GM19395 (cell line): Measurements from ENCODE around the gene EIF4E1B.
"Not testable (repeated sequence)": the region's sequence is repeated elsewhere in the genome, so short reads cannot be mapped to it uniquely, and the experiment has no call there.

Experiments
- ATAC-seq: cut with Tn5 transposase; IDR thresholded peaks from one replicate; pipeline ENCODE4 v1.9.1; 2021; ENCODE audit warnings: mild to moderate bottlenecking, moderate library complexity; ENCODE audit not compliant: unreplicated experiment

EIF4E1B gene, protein sequence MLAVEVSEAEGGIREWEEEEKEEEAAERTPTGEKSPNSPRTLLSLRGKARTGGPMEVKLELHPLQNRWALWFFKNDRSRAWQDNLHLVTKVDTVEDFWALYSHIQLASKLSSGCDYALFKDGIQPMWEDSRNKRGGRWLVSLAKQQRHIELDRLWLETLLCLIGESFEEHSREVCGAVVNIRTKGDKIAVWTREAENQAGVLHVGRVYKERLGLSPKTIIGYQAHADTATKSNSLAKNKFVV

DNA sequence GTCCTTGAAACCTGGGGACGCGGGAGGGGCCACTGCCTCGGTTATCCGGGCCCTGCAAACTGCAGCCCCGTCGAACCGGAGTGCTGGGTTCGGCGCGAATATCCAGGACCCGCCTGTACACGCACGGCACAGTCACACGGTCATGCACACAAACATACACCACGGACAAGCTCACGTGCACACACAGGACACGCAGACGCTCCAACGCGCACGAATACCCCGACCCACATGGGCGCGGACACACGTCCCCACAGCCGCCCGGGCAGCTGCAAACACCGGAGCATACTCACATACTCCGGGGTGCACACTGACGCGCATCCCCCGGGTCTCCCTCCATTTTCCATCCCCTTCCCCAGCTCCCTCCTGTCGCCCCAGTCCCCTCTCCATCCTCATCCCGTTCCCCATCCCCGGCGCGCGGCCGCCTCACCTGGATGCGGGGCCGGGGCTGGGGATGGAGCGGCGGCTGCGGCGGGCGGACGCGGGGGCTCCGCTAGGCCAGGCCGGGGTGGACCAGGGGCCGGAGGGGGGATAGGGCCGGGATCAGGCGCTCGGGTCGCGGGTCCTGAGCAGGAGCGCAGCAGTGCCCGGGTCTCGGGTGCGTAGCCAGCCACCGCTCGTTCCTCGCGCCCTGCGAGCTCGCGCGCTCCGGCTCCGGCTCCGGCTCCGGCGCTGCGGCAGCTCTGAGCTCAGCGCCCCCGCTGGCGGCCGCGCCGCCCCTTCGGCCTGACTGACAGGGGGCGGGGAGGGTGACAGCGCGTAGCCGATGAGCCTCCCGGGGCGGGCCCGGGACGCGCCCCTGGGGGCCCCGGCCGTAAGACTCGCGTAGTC is at the start of gene EIF4E1B, which contains the start of gene SNCB:
EIF4E1B (plus strand) TSS at position 823 of the 828 bp plus-strand sequence. CDS start 12,113 bp downstream, outside the sequence.
SNCB (minus strand) TSS at position 682 of the 828 bp plus-strand sequence. CDS start 880 bp downstream, outside the sequence.
- ATAC-seq, result peak; percentile 63

DNA sequence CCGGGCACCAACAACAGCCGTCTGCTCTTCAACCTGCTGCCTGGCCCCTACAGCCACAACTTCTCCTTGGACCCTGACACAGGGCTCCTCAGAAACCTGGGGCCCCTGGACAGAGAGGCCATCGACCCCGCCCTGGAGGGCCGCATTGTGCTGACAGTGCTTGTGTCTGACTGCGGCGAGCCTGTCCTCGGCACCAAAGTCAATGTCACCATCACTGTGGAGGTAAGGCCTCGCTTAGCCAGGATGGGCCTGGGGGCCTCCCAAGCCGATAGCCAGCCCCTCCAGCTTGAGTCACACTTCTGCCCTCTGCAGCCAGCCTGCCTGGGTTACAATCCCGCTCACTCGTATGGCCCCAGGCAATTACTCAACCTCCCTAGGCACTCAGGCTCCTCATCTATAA is 49.1 kb upstream of the EIF4E1B start:
- ATAC-seq, result no peak

DNA sequence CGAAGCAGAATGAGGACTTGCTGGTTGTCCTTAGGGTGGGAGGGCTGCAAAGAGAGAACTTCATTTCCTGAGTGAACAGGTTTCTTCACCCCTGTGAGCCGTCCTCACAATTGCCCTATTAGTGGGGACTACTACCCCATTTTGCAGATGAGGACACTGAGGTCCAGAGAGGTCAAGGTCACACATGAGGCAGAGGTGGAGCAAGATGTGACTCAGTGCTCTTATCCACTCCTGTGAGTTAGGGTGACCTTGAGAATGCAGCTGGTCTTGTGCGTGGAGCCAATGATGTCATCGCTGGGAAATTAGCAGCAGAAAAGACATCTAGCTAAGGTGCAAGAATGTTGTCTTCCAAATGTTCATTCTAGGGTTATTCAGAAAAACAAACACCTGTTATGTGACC is 47.4 kb upstream of the EIF4E1B start:
- no peak for ATAC-seq

DNA sequence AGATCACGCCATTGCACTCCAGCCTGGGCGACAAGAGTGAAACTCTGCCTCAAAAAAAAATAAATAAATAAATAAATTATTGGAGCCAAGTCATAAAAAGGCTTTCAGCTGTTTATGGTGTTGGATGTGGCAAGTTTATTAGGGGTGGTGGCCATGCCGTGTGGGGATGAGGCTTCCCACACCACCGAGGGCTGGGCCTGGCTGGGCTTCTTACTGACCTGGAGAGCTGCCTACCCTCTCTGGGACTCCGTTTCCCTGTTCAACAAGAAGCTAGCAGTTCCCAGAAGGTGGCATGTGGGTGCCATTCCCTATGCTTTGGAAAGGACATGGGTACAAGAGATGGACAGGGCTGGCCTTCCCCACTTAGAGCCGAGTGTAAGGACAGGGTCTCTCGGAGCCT is 43.1 kb upstream of the EIF4E1B start:
- no peak for ATAC-seq

DNA sequence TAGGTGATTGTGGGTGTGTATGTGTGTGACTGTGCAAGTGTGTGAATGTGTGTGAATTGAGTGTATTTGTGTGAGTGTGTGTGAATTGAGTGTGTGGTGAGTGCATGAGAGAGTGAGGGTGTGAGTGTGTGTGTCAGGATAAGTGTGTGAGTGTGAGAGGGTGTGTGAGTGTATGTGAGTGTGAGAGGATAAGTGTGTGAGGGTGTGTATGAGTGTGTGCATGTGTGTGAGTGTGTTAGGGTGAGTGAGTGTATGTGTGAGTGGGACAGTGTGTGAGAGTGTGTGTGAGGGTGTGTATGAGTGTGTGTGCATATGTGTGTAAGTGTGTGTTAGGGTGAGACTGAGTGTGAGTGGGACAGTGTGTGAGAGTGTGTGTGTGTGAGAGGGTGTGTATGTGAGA is 42.2 kb upstream of the EIF4E1B start:
- no peak for ATAC-seq

DNA sequence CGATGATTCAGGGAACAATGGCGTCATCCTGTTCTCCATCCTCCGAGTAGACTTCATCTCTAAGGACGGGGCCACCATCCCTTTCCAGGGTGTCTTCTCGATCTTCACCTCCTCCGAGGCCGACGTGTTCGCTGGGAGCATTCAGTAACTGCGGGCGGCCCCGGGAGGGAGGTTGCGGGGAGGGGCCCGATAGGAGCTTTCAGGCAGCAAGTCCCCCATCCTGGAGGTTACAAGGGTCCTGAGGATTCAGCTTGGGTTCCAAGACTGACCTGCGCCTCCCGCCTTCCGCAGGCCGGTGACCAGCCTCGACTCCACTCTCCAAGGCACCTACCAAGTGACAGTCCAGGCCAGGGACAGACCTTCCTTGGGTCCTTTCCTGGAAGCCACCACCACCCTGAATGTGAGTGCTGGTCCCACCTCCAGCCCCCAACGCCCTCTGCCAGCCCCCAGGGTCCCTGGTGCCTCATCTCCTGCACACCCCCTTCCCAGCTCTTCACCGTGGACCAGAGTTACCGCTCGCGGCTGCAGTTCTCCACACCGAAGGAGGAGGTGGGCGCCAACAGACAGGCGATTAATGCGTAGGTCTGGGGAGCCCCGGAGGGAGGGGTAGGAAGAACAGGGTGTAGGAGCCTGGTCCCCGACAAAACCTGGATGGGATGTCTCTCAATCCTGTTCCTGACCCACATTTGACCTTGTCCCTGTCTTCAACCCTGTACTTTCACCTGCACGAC is 41.3 kb upstream of the EIF4E1B start:
- ATAC-seq, result no peak

DNA sequence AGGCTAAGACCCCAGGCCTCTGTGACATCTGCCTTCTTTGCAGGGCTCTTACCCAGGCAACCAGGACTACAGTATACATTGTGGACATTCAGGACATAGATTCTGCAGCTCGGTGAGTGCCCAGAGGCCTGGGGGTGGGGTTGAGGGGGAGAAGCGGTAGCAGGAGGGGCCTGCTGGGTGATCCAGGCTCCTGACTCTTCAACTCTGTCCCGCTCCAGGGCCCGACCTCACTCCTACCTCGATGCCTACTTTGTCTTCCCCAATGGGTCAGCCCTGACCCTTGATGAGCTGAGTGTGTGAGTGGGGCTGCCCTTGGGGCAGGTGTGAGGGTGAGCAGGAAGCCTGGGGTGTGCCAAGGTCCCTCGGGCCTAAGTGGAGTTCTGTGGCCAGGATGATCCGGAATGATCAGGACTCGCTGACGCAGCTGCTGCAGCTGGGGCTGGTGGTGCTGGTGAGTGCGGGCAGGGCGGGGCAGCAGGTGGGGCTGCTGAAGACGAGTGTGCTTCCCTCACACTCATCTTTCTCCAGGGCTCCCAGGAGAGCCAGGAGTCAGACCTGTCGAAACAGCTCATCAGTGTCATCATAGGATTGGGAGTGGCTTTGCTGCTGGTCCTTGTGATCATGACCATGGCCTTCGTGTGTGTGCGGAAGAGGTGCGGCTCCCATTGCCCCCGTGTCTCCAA is 40.3 kb upstream of the EIF4E1B start:
- no peak for ATAC-seq

DNA sequence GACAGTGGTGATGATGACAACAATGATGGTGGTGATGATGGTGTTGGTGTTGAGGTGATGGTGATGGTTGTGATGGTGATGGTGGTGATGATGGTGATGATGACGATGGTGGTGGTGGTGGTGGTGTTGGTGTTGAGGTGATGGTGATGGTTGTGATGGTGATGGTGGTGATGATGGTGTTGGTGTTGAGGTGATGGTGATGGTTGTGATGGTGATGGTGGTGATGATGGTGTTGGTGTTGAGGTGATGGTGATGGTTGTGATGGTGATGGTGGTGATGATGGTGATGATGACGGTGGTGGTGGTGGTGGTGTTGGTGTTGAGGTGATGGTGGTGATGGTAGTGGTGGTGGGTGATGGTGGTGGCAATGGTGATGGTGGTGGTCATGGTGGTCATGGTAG is 38.8 kb upstream of the EIF4E1B start:
- not testable (repeated sequence) for ATAC-seq

DNA sequence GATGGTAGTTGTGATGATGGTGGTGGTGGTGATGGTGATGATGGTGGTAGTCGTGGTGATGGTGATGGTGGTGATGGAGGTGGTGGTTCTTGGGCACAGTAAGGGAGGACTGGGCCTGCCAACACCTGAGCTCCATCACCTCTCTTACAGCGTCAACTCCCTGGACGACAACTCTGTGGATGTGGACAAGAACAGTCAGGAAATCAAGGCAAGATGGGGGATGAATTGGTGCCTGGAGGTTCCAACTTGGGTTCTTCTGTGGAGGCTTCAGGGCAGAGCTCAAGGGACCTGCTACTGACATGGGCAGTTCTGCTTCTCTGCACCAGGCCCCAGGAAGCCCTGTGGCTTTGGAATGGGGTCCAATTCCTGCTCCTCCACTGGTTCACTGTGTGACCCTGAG is 37.9 kb upstream of the EIF4E1B start:
- no peak for ATAC-seq

DNA sequence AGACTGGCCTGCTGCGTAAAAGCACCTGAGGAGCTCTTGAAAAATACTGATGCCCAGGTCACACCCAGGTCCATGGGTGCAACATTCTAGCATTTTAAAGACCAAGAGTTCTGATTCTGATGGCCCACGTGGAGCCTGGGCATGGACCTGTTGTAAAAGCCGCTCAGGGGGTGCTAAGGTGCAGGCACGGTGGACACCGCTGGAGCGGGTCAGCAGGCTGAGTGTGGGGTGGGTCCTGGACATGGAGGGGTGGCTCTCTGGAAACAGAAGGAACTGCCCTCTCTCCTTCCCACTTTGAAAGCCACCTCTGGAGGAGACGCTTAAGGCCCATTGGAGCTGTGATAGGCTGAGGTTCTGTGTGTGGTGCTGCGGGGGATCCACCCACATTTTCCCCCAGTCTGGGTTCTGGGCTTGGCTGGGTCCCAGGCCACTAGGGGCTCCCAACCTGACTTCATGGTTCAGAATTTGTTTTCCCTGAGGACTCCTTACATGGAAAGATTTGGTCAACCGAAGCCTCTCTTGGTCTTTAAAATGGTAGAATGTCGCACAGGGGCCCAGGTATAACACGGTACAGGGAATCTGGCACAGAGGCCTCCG is 37.1 kb upstream of the EIF4E1B start:
- ATAC-seq, result no peak

DNA sequence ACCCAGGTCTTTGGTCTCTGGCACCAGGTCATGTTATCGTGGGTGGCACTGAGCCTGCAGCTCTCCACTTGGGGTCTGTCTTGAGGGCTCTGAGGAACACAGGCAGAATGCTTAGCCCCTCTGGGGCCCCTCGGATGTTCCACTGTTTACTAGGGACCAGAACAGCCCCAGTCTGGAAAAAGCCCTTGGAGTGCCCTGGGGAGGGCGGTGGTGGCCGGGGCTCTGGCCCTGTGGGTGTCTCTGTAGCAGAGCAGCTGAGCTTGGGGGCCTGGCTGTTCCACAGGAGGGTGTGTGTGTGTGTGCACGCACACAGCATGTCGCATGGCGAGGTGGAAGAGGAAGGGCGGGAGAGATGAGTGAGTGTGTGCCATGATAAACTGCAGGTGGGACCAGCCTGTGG is 35.9 kb upstream of the EIF4E1B start:
- no peak for ATAC-seq

DNA sequence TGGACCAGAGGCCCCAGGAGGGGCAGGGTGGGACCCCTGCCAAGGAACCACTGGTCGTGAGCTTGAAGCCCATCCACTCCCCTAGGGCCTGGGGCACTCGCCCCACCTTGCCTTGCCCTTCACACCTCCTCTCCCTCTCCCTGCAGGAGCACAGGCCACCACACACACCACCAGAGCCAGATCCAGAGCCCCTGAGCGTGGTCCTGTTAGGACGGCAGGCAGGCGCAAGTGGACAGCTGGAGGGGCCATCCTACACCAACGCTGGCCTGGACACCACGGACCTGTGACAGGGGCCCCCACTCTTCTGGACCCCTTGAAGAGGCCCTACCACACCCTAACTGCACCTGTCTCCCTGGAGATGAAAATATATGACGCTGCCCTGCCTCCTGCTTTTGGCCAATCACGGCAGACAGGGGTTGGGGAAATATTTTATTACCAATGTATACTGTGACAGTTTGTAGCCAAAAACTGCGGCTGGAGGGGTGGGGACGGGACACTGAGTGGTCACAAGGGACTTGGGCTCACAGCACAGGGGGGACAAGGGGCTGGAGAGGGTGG is 35.0 kb upstream of the EIF4E1B start:
- no peak for ATAC-seq

DNA sequence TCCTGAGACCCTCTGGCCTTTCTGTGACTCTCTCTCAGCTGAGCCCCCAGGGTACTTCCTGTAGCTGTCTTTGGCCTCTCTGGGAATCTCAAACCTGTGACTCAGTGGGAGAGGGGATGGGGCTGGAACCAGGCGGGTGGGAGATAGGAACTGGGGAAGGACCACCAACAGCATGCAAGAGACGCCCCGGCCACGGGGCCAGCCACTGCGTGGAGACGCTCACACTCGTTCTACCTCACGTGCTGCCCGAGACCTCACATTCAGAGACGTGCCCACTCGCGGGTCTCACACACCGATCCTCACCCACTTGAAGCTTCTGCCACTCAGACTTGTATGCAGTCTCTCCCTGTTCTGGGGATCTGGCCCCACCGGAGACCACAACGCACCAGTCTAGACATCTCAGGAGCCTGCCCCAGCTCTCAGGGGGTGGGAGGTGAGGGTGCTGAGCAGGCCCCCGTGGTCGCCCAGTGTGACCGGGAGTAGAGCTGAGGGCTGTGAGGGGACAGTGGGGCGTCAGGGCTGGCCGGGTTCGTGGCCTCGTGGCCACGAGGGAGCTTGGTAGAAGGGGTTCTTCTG is 34.3 kb upstream of the EIF4E1B start:
- ATAC-seq, result no peak

DNA sequence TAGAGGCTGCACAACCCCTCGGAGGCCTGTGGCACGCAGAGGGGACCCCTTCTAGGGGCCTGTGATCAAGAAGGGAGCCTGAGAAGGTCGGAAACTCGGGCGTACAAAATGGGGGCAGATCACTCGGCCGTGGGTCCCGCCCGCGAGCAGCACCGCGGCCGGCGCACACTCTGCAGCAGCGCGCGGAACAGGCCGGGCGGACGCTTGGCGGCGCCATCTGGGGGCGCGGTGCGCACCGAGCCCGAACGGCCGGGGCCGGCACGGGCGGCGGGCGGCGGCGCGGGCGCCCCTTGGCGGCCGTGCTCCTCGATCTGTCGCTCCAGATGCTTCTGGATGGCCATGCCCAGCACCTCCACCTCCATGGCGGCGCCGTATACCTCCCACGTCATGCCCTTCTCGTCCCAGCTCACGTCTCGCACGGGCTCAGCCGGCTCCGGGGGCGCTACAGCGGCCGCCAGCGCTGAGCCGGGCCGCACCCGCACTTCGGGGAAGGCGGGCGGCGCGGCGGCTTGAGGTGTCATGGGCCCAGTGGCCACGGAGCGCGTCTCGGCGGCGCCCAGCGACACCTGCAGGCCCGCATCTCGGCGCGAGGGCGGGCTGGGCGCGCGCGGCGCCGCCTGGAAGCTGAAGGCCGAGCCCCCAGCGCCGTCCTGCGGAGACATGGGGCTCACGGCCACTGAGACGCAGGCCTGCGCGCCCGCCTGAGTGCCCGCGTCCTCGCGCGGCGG is 33.6 kb upstream of the EIF4E1B start:
- ATAC-seq, result peak; percentile 69

DNA sequence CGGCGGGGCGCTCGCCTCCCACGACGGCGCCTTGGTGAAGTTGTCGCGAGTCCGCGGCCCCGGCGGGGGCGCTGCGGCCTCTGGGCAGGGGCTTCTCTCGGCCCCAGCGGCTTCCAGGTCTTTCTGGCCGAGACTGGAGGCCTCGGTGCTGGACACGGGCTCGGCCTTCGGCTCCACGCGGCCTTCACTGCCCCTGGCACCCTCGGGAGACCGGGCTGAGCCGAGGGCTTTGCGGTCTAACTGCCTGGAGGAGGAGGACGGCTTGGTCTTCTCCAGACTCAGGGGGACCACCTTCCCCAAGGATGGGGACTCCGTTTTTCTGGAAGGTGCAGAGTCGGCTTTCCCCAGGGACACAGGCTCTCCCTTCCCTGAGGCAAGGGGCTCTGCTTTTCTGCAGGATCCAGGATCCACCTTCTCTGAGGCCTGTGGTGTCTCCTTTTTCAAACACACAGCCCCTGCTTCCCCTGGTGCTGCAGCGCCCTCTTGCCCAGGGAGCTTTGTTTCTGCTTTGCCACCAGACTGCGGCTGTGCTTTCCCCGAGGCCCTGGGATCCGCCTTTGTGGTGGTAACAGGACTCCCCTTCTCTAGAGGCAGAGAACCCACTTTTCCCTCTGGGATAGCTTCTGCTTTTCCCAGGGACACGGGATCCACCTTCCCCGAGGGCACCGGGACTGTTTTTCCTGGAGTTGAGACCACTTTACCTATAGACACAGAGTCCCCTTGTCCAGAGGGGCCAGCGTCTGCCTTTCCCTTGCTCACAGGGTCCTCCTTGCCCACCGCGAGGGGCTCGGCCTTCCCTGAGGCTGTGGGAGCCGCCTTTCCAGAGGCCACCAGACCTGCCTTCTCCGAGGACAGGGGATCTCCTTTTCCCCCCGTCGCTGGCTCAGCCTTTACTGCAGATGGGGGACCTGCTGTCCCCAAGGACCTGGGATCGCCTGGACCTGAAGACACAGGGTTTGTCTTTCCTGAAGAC is 32.8 kb upstream of the EIF4E1B start:
- no peak for ATAC-seq

DNA sequence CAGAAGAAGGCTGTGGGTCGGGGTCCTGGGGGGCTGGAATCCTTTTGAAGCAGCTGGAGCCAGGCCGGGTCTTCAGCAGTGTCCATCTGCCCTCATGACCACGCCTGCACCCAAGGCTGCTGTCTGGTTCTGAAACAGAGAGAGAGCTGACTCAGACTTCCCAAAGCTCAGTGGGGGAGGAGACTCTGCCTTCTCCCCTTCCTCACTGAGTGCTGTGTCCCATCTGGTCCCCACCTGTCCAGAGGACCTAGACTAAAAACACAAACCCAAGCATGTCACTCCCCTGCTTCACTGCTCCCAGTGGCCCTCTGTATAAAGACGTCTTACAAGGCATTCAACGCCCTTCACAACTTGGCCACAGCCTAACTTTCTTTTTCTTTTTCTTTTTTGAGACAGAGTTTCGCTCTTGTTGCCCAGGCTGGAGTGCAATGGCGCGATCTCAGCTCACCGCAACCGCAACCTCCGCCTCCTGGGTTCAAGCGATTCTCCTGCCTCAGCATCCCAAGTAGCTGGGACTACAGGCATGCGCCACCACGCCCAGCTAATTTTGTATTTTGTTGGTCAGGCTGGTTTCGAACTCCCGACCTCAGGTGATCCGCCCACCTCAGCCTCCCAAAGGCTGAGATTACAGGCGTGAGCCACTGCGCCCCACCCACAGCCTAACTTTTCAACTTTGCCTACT is 30.6 kb upstream of the EIF4E1B start:
- not testable (repeated sequence) for ATAC-seq

DNA sequence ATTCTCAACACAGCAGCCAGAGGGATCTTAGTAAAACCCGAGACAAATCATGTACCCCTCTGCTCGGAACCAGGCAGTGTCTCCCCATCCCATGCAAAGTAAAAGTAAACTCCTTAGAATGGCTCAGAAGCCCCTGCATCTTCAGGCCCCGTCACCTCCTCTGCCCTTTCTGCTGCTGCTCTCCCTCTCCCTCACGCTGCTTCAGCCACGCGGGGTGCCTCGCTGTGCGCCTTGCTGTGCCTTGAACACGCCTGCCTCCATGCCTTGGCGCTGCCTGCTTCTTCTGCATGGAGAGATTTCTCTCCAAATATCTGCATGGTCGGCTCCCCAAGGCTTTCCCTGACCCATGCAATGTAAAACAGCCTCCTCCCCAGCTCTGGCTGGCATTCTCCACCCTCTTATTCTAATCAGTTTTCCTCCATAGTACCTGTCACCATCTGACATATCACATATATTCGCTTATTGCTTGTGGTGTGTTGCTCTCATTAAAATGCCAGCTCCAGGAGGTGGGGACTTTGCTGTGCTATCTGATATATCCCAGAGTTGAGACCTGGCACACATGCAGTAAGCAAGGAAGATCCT is 28.5 kb upstream of the EIF4E1B start:
- no peak for ATAC-seq
